Esophagus squamous epithelium (tissue), 5 donors: ENCODE results near the gene FAM181A. TPM values are rescaled to one million over a fixed set of nuclear protein-coding genes. Genes with fewer than 3 reads are reported as not detected.

Experiments used
- DNase-seq: peaks from one replicate; lab custom pipeline; 2025; lab: John Stamatoyannopoulos, UW
- H3K27ac ChIP-seq, 4 donors: fragments of 200-600 bp; sonication (generic); one replicate each; pipeline ENCODE4 v1.5.1; 2016 to 2019; ENCODE audit warnings: mild to moderate bottlenecking in 1 of 4
- H3K27me3 ChIP-seq, 4 donors: fragments of 200-600 bp; sonication (generic); 1 replicate in 3 of 4; 2 replicates in 1 of 4; pipeline versions ENCODE4 v1.5.1 to v1.6.0; 2017 to 2021; ENCODE audit warnings: antibody characterized with exemption in 1 of 4
- H3K36me3 ChIP-seq, 3 donors: fragments of 200-600 bp; sonication (generic); one replicate each; pipeline ENCODE4 v1.5.1; 2016 to 2019
- H3K4me1 ChIP-seq, 3 donors: fragments of 200-600 bp; sonication (generic); one replicate each; pipeline ENCODE4 v1.5.1; 2017 to 2019
- H3K4me3 ChIP-seq, 4 donors: fragments of 200-600 bp; sonication (generic); 1 replicate in 3 of 4; 2 replicates in 1 of 4; pipeline ENCODE4 v1.5.1; 2016 to 2019; ENCODE audit warnings: mild to moderate bottlenecking in 2 of 4, moderate library complexity in 1 of 4
- H3K9me3 ChIP-seq, 3 donors: fragments of 200-600 bp; sonication (generic); one replicate each; pipeline ENCODE4 v1.5.1; 2016 to 2019
- CTCF ChIP-seq, 6 experiments: fragments of 450-650 bp in 4 of 6; fragments of 200-600 bp in 2 of 6; sonication (generic) in 2 of 6; IDR thresholded peaks; one replicate each; pipeline ENCODE4 v1.5.1; 2016 to 2019; ENCODE audit warnings: antibody characterized with exemption in 6 of 6, mild to moderate bottlenecking in 4 of 6, moderate library complexity in 4 of 6
- POLR2A ChIP-seq, 4 donors: fragments of 450-650 bp; IDR thresholded peaks; one replicate each; pipeline ENCODE4 v1.6.1; 2017; ENCODE audit warnings: antibody characterized with exemption in 4 of 4, mild to moderate bottlenecking in 4 of 4, moderate library complexity in 3 of 4
- WGBS, 2 donors: methylation state at CpG; one replicate each; pipeline ENCODE4 v1.1.5; 2018; 5-methylcytosine and 5-hydroxymethylcytosine counted together
- intact Hi-C: fragments of 100-400 bp; cut with DNase I; formaldehyde crosslinking; loops from one replicate; pipeline ENCODE4 v1.15.0; 2022
- total RNA-seq, 4 donors: library from RNA; depleted of rRNA; stranded (reverse); fragments of >200 nt; gene quantifications; one replicate each; pipeline ENCODE4 v1.1.0, GENCODE V29; 2016
- donor health status: DM: yes; HTN: yes; CAD: no.

FAM181A gene
- not detected for total RNA-seq

- Histone ChIP-seq H3K36me3 (no peaks in the 10 kb centered on the region), H3K4me3 (no peak within 1 kb of the TSS), H3K9me3 (no peaks in the 10 kb centered on the region), H3K27me3 (no peaks in the 10 kb centered on the region), H3K27ac (no peak within 1 kb of the TSS), H3K4me1 (peaks cover 0 to 18% (median 0%) of the 10 kb centered on the region in 3 donors)
- intact Hi-C loops = no loop called here
- 42 to 62% methylated on average over 15 to 17 of the region's 38 CpGs for WGBS, 2 donors
- no peak for TF ChIP-seq CTCF (IDR thresholded peaks at IDR 0.05)
- no peak for TF ChIP-seq POLR2A (IDR thresholded peaks at IDR 0.05)
- no peak for DNase-seq
Measured at GRCh38 chr14:93926873-93927799, at the start of gene FAM181A. Gene FAM181A, plus strand, starts transcription at chr14:93927344. Its CDS starts 942 bp downstream, at chr14:93928286.

GRCh38 chr14:93878212-93878611 is 48.9 kb upstream of the FAM181A start:
- TF ChIP-seq CTCF (IDR thresholded peaks at IDR 0.05) (no peak), POLR2A (IDR thresholded peaks at IDR 0.05) (no peak)
- intact Hi-C loops = no loop called here
- H3K4me3 ChIP-seq = no peak overlapping the region

GRCh38 chr14:93878871-93879270 is 48.3 kb upstream of the FAM181A start:
- Histone ChIP-seq H3K27ac (no peak overlapping the region), H3K4me3 (no peak overlapping the region), H3K27me3 (no peaks in the 10 kb centered on the region), H3K4me1 (peaks cover 0 to 18% (median 15%) of the 10 kb centered on the region in 3 donors), H3K36me3 (no peaks in the 10 kb centered on the region), H3K9me3 (peaks cover 0 to 5% (median 0%) of the 10 kb centered on the region in 3 donors)
- whole genome bisulfite sequencing, 2 donors = 50% methylated on average over 2 of the region's 5 CpGs; no CpG with 5 or more reads in 1 of the 2 donors
- intact Hi-C loops = no loop called here
- TF ChIP-seq POLR2A (IDR thresholded peaks at IDR 0.05) (no peak), CTCF (IDR thresholded peaks at IDR 0.05) (no peak)
- DNase-seq = no peak

More at GRCh38 chr14:93878212-93878611, 48.9 kb upstream of the FAM181A start:
- Histone ChIP-seq H3K36me3 (no peaks in the 10 kb centered on the region), H3K27me3 (no peaks in the 10 kb centered on the region), H3K4me1 (peaks cover 0 to 18% (median 15%) of the 10 kb centered on the region in 3 donors), H3K9me3 (peaks cover 0 to 5% (median 0%) of the 10 kb centered on the region in 3 donors), H3K27ac (no peak overlapping the region)
- WGBS, 2 donors = 70 to 87% methylated on average over 4 to 8 of the region's 8 CpGs
- DNase-seq = no peak

GRCh38 chr14:93879362-93879983 is 47.7 kb upstream of the FAM181A start:
- peaks cover 0 to 18% (median 15%) of the 10 kb centered on the region in 3 donors for H3K4me1 ChIP-seq
- no peak for TF ChIP-seq CTCF (IDR thresholded peaks at IDR 0.05)
- no peak for TF ChIP-seq POLR2A (IDR thresholded peaks at IDR 0.05)
- no peak for DNase-seq
- H3K4me3 ChIP-seq = peak overlapping the region in 2 of 4 donors; percentile 5 to 47
- H3K9me3 ChIP-seq = peaks cover 0 to 5% (median 0%) of the 10 kb centered on the region in 3 donors
- no peaks in the 10 kb centered on the region for H3K36me3 ChIP-seq
- 17 to 33% methylated on average over 1 to 4 of the region's 7 CpGs for WGBS, 2 donors
- no peaks in the 10 kb centered on the region for H3K27me3 ChIP-seq
- intact Hi-C loops = no loop called here
- peak overlapping the region in 2 of 4 donors; percentile 51 to 67 for H3K27ac ChIP-seq
